Daoy (cell line): Measurements from ENCODE around the gene FRAT2. TPM values are rescaled to one million over a fixed set of nuclear protein-coding genes. Genes with fewer than 3 reads are reported as not detected.
A peak's percentile ranks its signal among the peaks of the same experiment; 100 is the strongest.

Source experiments
- DNase-seq: peaks from one replicate; pipeline ENCODE4 v3.0.0-alpha.2; 2015; ENCODE audit warnings: low read depth
- total RNA-seq: library from RNA; depleted of rRNA; stranded (reverse); fragments of >200 nt; shearing (Covaris generic); gene quantifications from 2 replicates; pipeline ENCODE4 v1.2.3, GENCODE V29; 2014

Gene FRAT2
- total RNA-seq, 1 experiment from 2014 or later = 13.8 TPM

DNA sequence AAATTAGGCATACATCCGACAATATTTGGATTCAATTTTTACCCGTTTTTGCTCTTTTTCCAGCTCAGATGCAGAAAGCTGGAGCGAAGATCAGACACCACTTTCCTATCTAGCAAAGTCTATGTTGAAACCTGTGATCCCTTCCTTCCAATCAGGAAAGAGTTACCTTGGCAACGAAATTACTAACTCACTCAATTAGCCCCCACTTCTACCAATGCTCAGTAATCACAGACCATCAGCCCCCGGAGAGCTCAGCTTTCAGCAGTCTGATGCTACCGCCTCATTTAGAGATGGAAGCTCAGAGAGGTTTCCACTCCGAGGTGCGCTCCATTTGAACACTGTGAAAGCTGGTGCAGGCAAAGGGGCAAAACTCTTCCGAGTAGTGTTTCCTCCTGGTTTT lies 8.8 kb downstream of the FRAT2 start:
- DNase-seq = no peak

DNA sequence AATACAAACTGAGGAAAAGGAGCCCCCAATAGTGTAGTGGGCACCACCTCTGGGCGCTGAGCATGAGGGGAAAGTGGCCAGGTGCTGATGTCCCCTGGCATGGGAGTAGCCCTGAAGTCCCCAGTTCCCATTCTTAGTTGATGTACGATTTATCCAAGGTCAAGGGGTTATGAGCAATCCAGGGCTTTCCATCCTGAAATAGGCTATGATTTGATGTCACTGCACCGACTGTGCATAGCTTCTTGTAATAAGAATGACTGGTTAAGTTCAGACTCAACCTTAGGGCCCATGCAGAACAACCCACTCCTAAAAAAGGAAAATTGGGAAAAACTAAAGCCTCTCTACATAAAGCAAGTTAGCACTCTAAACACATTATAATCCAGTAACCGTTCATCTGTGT lies 11.0 kb downstream of the FRAT2 start:
- DNase-seq = no peak

- no peak for DNase-seq
Observed at GRCh38 chr10:97321804-97322190, 12.7 kb downstream of the FRAT2 start.

GRCh38 chr10:97321032-97321803 lies 13.3 kb downstream of the FRAT2 start:
- no peak for DNase-seq

- DNase-seq = no peak
Observed at GRCh38 chr10:97320480-97321031, 14.0 kb downstream of the FRAT2 start.

DNA sequence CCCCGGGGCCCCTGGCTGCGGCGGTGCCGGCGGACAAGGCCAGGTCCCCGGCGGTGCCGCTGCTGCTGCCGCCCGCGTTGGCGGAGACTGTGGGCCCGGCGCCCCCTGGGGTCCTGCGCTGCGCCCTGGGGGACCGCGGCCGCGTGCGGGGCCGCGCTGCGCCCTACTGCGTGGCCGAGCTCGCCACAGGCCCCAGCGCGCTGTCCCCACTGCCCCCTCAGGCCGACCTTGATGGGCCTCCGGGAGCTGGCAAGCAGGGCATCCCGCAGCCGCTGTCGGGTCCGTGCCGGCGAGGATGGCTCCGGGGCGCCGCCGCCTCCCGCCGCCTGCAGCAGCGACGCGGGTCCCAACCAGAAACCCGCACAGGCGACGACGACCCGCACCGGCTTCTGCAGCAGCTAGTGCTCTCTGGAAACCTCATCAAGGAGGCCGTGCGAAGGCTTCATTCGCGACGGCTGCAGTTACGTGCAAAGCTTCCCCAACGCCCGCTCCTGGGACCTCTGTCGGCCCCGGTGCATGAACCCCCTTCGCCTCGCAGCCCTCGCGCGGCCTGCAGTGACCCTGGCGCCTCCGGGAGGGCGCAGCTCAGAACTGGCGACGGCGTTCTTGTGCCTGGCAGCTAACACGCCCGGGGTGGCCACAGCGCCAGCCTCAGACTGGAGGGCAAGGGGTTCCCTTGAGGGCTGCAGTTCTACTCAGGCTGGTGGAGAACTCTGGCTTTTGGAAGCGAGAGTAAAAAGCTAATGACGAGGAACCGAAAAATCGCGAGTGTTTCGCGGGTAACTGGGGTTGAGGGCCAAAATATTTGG lies 14.7 kb downstream of the FRAT2 start:
- DNase-seq = peak; percentile 44

- DNase-seq = peak; percentile 86
Observed at GRCh38 chr10:97318772-97319651, 15.5 kb downstream of the FRAT2 start, which contains the start of gene FRAT1. Gene FRAT1, plus strand, starts transcription at chr10:97319271. Its CDS starts 183 bp downstream, at chr10:97319454.

- DNase-seq = no peak
Observed at GRCh38 chr10:97314671-97315070, 19.9 kb downstream of the FRAT2 start.

DNA sequence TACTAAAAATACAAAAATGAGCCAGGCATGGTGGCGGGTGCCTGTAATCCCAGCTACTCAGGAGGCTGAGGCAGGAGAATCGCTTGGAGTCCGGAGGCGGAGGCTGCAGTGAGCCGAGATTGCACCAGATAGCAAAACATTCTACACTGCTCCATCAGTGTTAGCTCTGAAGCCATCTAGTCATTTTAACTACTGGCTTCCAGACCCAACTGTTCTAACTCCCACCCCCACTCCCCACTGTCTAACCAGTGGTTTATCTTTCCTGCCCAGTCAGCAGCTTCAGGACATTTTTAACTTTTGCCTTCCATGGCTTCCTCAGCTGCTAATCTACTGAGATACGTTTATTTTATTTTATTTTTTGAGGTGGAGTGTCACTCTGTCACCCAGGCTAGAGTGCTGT lies 21.6 kb downstream of the FRAT2 start:
- DNase-seq = no peak

- DNase-seq = no peak
Observed at GRCh38 chr10:97311111-97311626, 23.4 kb downstream of the FRAT2 start.

DNA sequence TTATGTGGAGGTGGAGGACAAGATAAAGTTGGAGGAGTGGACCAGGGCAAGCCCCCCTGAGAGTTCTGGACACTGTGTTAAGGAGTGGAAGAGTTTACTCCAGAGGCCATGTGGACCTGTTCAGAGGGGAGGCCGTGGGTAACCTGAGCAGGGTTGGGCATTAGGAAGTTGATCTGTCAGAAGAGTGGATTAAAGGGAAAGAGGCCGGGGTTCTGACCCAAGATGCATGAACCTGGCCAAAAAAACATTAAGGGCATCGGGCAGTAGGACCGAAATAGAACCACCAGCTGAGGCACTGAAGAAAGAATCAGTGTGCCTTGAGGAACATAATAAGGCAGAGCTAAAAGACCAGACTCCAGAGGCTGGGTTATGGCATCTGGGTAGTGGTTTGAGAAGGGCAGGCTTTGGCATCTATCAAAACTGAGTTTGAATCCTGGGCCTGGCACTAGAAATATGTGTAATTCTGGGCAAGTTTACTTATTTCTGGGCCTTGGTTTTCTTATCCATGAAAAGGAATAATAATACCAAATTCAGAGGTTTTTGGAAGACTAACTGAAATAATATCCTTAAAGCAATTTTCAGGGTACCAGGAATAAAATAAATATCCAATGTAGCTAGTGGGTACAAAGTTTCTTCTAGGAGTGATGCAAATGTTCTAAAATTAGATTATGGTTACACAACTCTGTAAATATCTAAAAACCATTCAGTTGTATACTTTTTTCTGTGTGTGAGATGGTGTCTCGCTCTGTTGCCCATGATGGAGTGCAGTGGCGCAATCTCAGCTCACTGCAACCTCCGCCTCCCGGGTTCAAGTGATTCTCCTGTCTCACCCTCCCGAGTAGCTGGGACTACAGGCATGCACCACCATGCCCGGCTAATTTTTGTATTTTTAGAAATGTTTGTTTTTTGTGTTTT lies 26.4 kb downstream of the FRAT2 start:
- DNase-seq = no peak

GRCh38 chr10:97307441-97307840 lies 27.1 kb downstream of the FRAT2 start:
- no peak for DNase-seq

GRCh38 chr10:97302088-97302791 lies 32.3 kb downstream of the FRAT2 start:
- no peak for DNase-seq

DNA sequence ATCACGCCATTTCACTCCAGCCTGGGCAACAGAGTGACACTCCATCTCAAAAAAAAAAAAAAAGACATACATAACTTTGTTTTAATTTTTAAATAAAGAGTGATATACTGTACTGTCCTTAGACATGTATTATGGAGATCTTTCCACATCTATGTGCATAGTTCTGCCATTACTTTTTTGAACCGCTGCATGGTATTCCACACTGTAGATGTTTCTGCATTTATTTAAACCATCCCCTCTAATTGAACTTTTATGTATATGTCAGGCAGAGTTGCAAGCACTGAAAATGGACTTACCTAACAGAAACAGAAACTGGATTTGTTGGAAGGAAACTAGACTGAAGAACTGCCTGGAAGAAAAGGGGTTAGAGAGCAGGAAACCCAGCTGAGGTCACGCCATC lies 33.5 kb downstream of the FRAT2 start:
- DNase-seq = no peak

- no peak for DNase-seq
Observed at GRCh38 chr10:97298223-97298571, 36.3 kb downstream of the FRAT2 start.

DNA sequence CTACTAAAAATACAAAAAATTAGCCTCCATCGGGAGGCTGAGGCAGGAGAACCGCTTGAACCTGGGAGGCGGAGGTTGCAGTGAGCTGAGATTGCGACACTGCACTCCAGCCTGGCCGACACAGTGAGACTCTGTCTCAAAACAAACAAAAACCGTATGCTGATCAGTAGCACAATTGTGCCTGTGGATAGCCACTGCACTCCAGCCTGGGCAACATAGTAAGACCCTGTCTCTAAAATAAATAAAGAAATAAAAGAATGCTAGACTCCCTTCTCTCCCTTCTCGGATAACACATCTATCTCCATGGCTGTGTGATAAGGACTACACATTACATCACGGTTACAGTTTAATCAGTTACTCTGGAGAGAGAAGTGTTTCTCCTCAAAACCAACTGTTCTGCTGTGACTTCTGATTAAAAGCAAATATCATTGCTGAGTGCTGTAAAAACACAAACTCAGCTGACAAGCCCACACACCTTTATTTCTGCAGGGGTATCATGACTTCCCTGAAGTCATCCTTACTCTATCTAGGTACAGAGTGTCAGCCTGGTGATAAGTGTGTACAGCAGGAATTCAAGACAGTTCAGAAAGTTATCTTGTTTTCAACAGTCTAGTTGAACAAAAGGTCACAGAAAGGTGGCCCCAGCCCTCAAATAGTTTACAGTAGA lies 36.8 kb downstream of the FRAT2 start:
- no peak for DNase-seq

- DNase-seq = no peak
Observed at GRCh38 chr10:97292862-97293198, 41.7 kb downstream of the FRAT2 start.

DNA sequence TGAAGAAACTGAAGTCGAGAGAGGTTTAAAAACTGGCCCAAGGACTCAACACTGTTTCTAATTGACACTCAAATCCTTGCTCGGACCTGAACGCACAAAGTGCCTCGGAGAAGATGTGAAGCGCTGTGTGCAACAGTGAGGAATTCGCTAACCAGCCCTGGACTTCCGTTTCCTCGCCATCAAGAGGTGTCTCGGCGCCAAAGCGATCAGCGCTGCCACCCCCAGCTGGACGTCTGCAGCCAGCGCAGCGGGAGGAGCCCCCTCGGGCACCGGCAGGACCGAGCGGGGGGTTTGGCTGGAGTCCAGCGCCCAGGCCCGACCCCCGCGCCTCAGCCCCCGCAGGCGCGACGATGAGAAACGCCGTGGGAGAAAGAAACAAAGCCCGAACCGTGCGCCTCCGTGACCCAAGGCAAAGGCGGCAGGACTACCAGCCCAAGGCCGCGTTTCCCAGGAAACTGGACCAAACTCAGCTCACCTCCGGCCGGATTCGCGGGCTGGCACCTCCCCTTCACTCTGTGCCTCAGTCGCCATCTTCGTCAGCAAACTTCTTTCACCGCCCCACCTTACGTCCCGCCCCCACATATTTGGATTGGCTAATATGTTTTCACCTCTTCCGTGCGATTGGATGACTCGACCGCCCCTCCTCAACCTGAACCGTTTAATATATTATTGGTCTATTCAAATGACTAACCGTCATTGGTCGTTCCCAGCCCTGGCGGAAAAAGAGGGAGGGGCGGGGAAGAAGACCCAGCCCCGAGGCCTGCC lies 42.2 kb downstream of the FRAT2 start, which contains the start of gene ARHGAP19:
Gene ARHGAP19, minus strand, starts transcription at position 541 of the 765 bp plus-strand sequence. Its CDS starts 10 bp downstream, at position 531.
- peak; percentile 96 for DNase-seq
